ENCODE measurements around the gene SPNS3.

- TF ChIP-seq, protein P1, sequence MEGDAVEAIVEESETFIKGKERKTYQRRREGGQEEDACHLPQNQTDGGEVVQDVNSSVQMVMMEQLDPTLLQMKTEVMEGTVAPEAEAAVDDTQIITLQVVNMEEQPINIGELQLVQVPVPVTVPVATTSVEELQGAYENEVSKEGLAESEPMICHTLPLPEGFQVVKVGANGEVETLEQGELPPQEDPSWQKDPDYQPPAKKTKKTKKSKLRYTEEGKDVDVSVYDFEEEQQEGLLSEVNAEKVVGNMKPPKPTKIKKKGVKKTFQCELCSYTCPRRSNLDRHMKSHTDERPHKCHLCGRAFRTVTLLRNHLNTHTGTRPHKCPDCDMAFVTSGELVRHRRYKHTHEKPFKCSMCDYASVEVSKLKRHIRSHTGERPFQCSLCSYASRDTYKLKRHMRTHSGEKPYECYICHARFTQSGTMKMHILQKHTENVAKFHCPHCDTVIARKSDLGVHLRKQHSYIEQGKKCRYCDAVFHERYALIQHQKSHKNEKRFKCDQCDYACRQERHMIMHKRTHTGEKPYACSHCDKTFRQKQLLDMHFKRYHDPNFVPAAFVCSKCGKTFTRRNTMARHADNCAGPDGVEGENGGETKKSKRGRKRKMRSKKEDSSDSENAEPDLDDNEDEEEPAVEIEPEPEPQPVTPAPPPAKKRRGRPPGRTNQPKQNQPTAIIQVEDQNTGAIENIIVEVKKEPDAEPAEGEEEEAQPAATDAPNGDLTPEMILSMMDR (IDR thresholded peaks at IDR 0.05), result no peak
- TF ChIP-seq POLR2A (IDR thresholded peaks at IDR 0.05) (no peak), EP300 (IDR thresholded peaks at IDR 0.05) (no peak), POLR2AphosphoS5 (IDR thresholded peaks at IDR 0.05) (no peak)
These were observed 44.6 kb downstream of the SPNS3 start for GRCh38 chr17:4478318-4478830.
